ENCODE measurements around the gene ZNF530. TPM values are rescaled to one million over a fixed set of nuclear protein-coding genes. Genes with fewer than 3 reads are reported as not detected.
A peak's percentile ranks its signal among the peaks of the same experiment; 100 is the strongest.

ZNF530 gene
- polyA plus RNA-seq, 3 donors = 0.72 to 1.3 (median 0.84) TPM

DNA sequence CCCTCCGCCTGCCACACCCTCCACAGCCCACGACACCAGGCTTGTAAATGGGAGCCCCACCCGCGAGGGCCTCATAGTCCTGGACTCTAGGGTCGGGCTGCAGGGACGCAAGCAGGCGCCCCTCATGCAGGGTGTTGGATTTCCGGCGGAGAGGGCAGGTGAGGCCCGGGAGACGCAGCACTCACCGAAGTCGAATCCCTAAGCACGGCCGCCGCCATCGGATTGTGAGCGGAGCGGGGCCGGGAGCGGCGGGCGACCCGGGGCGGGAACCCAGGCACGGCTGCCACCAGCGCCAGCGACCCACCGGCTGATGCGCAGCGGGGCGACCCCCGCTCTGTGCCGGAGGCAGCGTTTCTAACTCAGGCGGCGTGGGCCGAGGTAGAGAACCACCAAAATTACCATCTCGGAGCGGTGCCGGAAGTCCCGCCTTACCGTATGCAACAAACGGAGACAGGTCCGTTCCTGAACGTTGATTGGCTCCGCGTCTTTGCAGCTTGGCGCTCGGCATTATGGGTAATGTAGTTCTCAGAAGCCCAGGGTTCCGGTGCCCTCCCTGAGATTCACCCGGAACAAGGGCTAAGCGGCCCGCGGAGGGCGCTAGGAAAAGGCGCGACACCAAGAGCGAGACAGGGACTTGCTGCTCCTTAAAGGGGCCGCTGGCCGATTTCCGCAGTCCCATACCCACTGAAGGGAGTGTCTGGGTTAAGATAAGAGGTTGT, 21.0 kb upstream of the ZNF530 start, which contains the start of gene ZNF416:
TSS of gene ZNF416 (minus strand) at position 425 of the 719 bp plus-strand sequence. CDS start at position 218, 207 bp downstream.
- Histone ChIP-seq H3K4me3 (replicated peaks in 1 of 3; ENCODE audit: low read depth in 2 of 3, low read length in 3 of 3) (peak within 1 kb of the TSS; percentile 58 to 92 (median 73)), H3K79me2 (ENCODE audit: insufficient read depth, low read length) (no peaks in the 10 kb centered on the region), H3K4me2 (replicated peaks; ENCODE audit: extremely low read depth, low read length, poor library complexity, severe bottlenecking) (peak within 1 kb of the TSS; percentile 89), H3K9ac (ENCODE audit: insufficient read depth, low read length, poor library complexity, severe bottlenecking) (peak within 1 kb of the TSS; percentile 81), H3K27me3 (ENCODE audit: control insufficient read depth in 2 of 2, insufficient read depth in 2 of 2, low read length in 2 of 2) (no peaks in the 10 kb centered on the region), H3K36me3 (replicated peaks in 1 of 2; ENCODE audit: control insufficient read depth in 1 of 2, insufficient read depth in 2 of 2, low read length in 2 of 2) (peaks cover 20 to 33% of the 10 kb centered on the region in 2 donors), H3K27ac (ENCODE audit: low read depth in 1 of 2, low read length in 2 of 2) (peak within 1 kb of the TSS in 1 of 2 donors; percentile 75), H3K4me1 (ENCODE audit: control insufficient read depth in 1 of 2, insufficient read depth in 2 of 2, low read length in 2 of 2) (peaks cover 15 to 22% of the 10 kb centered on the region in 2 donors), H4K20me1 (ENCODE audit: insufficient read depth, low read length) (no peaks in the 10 kb centered on the region), H2AFZ (ENCODE audit: insufficient read depth, low read depth, low read length, poor library complexity, severe bottlenecking) (peak within 1 kb of the TSS; percentile 97), H3K9me3 (replicated peaks in 1 of 2; ENCODE audit: control insufficient read depth in 1 of 2, insufficient read depth in 1 of 2, low read length in 2 of 2) (peaks cover 71 to 80% of the 10 kb centered on the region in 2 donors)
- Mint-ChIP-seq H3K27ac (peak within 1 kb of the TSS in 2 of 7 donors; percentile 54 to 82), H3K4me3 (peak within 1 kb of the TSS; percentile 80 to 86), H3K27me3 (ENCODE audit: low read depth in 3 of 3) (peaks cover 0 to 7% (median 4%) of the 10 kb centered on the region in 3 donors), H3K9me3 (peaks cover 66 to 86% (median 80%) of the 10 kb centered on the region in 7 donors), H3K36me3 (peaks cover 39 to 40% of the 10 kb centered on the region in 2 donors), H3K4me1 (peaks cover 19% of the 10 kb centered on the region)
- intact Hi-C loops (cut with micrococcal nuclease) = loop anchor here (2.0 to 10.0 kb wide), 6 partner anchors 54 to 102 kb away; partner anchors contain the start of genes ZNF211 (in 2 of the 2), ZNF549 (in 1 of the 2), ZNF551 (in 1 of the 2) and ZNF772 (in 1 of the 2)
- DNase-seq = peak; percentile 95 to 98 (median 97)
- 0% methylated on average over 59 of the region's 62 CpGs for WGBS (ENCODE audit: insufficient coverage)
- TF ChIP-seq, protein P1, sequence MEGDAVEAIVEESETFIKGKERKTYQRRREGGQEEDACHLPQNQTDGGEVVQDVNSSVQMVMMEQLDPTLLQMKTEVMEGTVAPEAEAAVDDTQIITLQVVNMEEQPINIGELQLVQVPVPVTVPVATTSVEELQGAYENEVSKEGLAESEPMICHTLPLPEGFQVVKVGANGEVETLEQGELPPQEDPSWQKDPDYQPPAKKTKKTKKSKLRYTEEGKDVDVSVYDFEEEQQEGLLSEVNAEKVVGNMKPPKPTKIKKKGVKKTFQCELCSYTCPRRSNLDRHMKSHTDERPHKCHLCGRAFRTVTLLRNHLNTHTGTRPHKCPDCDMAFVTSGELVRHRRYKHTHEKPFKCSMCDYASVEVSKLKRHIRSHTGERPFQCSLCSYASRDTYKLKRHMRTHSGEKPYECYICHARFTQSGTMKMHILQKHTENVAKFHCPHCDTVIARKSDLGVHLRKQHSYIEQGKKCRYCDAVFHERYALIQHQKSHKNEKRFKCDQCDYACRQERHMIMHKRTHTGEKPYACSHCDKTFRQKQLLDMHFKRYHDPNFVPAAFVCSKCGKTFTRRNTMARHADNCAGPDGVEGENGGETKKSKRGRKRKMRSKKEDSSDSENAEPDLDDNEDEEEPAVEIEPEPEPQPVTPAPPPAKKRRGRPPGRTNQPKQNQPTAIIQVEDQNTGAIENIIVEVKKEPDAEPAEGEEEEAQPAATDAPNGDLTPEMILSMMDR (IDR thresholded peaks at IDR 0.05) = no peak

DNA sequence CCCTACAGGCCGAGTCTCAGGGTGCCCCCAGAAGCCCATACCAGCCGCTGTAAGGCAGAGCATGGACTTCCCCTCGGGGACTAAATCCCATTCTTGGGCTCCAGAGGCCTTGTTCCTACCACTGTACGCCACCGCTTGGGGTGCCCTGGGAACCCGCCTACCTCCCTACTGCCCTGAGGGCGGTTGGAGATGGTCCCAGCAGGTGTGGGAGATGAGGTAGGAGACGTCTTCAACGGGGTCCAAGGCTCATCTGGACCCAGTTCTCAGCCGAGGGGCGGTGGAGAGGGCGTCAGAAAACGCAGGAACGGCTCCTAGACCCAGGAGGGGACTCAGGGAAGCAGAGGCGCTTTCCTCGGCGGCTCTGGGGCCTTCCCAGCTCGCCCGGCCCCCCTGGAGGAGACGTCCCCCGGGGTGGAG, 16.6 kb upstream of the ZNF530 start:
- Histone ChIP-seq H3K36me3 (replicated peaks in 1 of 2; ENCODE audit: control insufficient read depth in 1 of 2, insufficient read depth in 2 of 2, low read length in 2 of 2) (peaks cover 0 to 21% of the 10 kb centered on the region in 2 donors), H2AFZ (ENCODE audit: insufficient read depth, low read depth, low read length, poor library complexity, severe bottlenecking) (peak overlapping the region; percentile 89), H3K9me3 (replicated peaks in 1 of 2; ENCODE audit: control insufficient read depth in 1 of 2, insufficient read depth in 1 of 2, low read length in 2 of 2) (peaks cover 67 to 68% of the 10 kb centered on the region in 2 donors), H3K9ac (ENCODE audit: insufficient read depth, low read length, poor library complexity, severe bottlenecking) (no peak overlapping the region), H3K4me1 (ENCODE audit: control insufficient read depth in 1 of 2, insufficient read depth in 2 of 2, low read length in 2 of 2) (peaks cover 18 to 27% of the 10 kb centered on the region in 2 donors), H3K4me3 (replicated peaks in 1 of 3; ENCODE audit: low read depth in 2 of 3, low read length in 3 of 3) (peak overlapping the region in 1 of 3 experiments; percentile 76), H3K27me3 (ENCODE audit: control insufficient read depth in 2 of 2, insufficient read depth in 2 of 2, low read length in 2 of 2) (no peaks in the 10 kb centered on the region), H3K4me2 (replicated peaks; ENCODE audit: extremely low read depth, low read length, poor library complexity, severe bottlenecking) (peak overlapping the region; percentile 71), H3K27ac (ENCODE audit: low read depth in 1 of 2, low read length in 2 of 2) (no peak overlapping the region), H3K79me2 (ENCODE audit: insufficient read depth, low read length) (no peaks in the 10 kb centered on the region), H4K20me1 (ENCODE audit: insufficient read depth, low read length) (no peaks in the 10 kb centered on the region)
- Mint-ChIP-seq H3K27me3 (ENCODE audit: low read depth in 3 of 3) (peaks cover 0 to 4% (median 2%) of the 10 kb centered on the region in 3 donors), H3K4me3 (no peak overlapping the region), H3K27ac (no peak overlapping the region), H3K4me1 (peaks cover 16% of the 10 kb centered on the region), H3K9me3 (peaks cover 57 to 86% (median 83%) of the 10 kb centered on the region in 7 donors), H3K36me3 (peaks cover 23 to 29% of the 10 kb centered on the region in 2 donors)
- no peak for DNase-seq
- intact Hi-C loops (cut with micrococcal nuclease) = loop anchor here in 1 of 2 donors (5.0 kb wide), 1 partner anchor 99 kb away; the partner anchor contains the start of gene ZNF551
- TF ChIP-seq, protein P1 (IDR thresholded peaks at IDR 0.05) = no peak
- WGBS (ENCODE audit: insufficient coverage) = 36% methylated on average over 17 of the region's 21 CpGs

Data from CD14-positive monocyte (primary cell).